ENCODE measurements around the gene GAS5. TPM values are rescaled to one million over a fixed set of nuclear protein-coding genes. Genes with fewer than 3 reads are reported as not detected.

The GAS5 gene
- total and polyA plus RNA-seq, 10 of the 15 experiments (the other 5 are each of a cell fraction or from before 2014, with no cell fraction given) = 289 to 1,137 (median 699) TPM

- peak; percentile 23 for FAIRE-seq
- DNase-seq (ENCODE audit: low read depth, low spot score) = no peak
- Histone ChIP-seq H3K36me3 (ENCODE audit: control insufficient read depth in 2 of 2, insufficient read depth in 2 of 2, low read length in 1 of 2) (peaks cover 4 to 31% of the 10 kb centered on the region in 2 experiments), H2AFZ (ENCODE audit: control insufficient read depth, low read depth, low read length) (no peak overlapping the region), H3K9ac (ENCODE audit: control insufficient read depth, insufficient read depth, low read length) (peak overlapping the region; percentile 73), H3K9me3 (replicated peaks; ENCODE audit: control insufficient read depth, insufficient read depth, low read length) (no peaks in the 10 kb centered on the region), H3K4me2 (ENCODE audit: control insufficient read depth, insufficient read depth) (peak overlapping the region; percentile 76), H3K4me1 (ENCODE audit: control insufficient read depth, insufficient read depth, low read length) (peaks cover 19% of the 10 kb centered on the region), H3K4me3 (peak overlapping the region; percentile 81), H3K79me2 (ENCODE audit: control insufficient read depth, insufficient read depth, low read length) (peaks cover 44% of the 10 kb centered on the region), H3K27ac (ENCODE audit: control insufficient read depth, insufficient read depth) (peak overlapping the region; percentile 89), H3K27me3 (replicated peaks in 1 of 2; ENCODE audit: control insufficient read depth in 2 of 2, insufficient read depth in 2 of 2, low read length in 1 of 2) (no peaks in the 10 kb centered on the region), H4K20me1 (ENCODE audit: control insufficient read depth, insufficient read depth) (no peaks in the 10 kb centered on the region)
- ChIA-PET CTCF (interaction anchor here (0.5 to 3.9 kb wide), 4 partner anchors 15 to 672 kb away, joined by 3 to 15 read pairs (median 5); no protein-coding TSS in a partner anchor), SMC1A (ENCODE audit: uncharacterized antibody, unreplicated experiment) (no interaction called here), RAD21 (ENCODE audit: unreplicated experiment) (no interaction called here), POLR2A (interaction anchor here (1.0 to 1.6 kb wide), 2 partner anchors 43 to 155 kb away, joined by 3 to 6 read pairs; partner anchors contain the start of genes CENPL and DARS2)
- BruUV-seq (replicated peaks) = no TSS peak
- in situ Hi-C loops (cut with MboI) = no loop called here
- TF ChIP-seq NRF1 (conservative IDR thresholded peaks at IDR 0.05; ENCODE audit: low read depth, low read length) (no peak), SMAD5 (IDR thresholded peaks at IDR 0.05; ENCODE audit: low read depth) (peak; percentile 60; the same call in 1 of the 2 replicates)
- 5% methylated on average over 2 of the region's 2 CpGs for WGBS (ENCODE audit: insufficient coverage, insufficient replicate concordance, low lambda C conversion rate, missing lambda C conversion rate)
- no peak for ATAC-seq
- intact Hi-C loops (cut with micrococcal nuclease; ENCODE audit: unreplicated experiment) = loop anchor here (5.0 to 10.0 kb wide), 4 partner anchors 138 to 348 kb away; partner anchors contain the start of genes RABGAP1L and RC3H1
These were observed 1.2 kb downstream of the GAS5 start for GRCh38 chr1:173866413-173867115.

GRCh38 chr1:173865468-173866164 lies 2.2 kb downstream of the GAS5 start:
- peak overlapping the region; percentile 81 for H3K4me3 ChIP-seq
- ATAC-seq = no peak
- H4K20me1 ChIP-seq (ENCODE audit: control insufficient read depth, insufficient read depth) = no peaks in the 10 kb centered on the region
- H3K36me3 ChIP-seq (ENCODE audit: control insufficient read depth in 2 of 2, insufficient read depth in 2 of 2, low read length in 1 of 2) = peaks cover 4 to 31% of the 10 kb centered on the region in 2 experiments
- BruUV-seq (replicated peaks) = no TSS peak
- ChIA-PET POLR2A (interaction anchor here (1.0 to 1.6 kb wide), 3 partner anchors 42 to 156 kb away, joined by 3 to 6 read pairs (median 3); partner anchors contain the start of genes CENPL, DARS2 and KLHL20), SMC1A (ENCODE audit: uncharacterized antibody, unreplicated experiment) (interaction anchor here (0.9 to 1.4 kb wide), 5 partner anchors 11 to 437 kb away, joined by 3 to 5 read pairs (median 3); no protein-coding TSS in a partner anchor), CTCF (interaction anchor here (0.5 to 3.9 kb wide), 11 partner anchors 14 to 1123 kb away, joined by 3 to 15 read pairs (median 3); partner anchors contain the start of genes CENPL, DARS2 and KLHL20), RAD21 (ENCODE audit: unreplicated experiment) (interaction anchor here (0.5 to 1.3 kb wide), 2 partner anchors 296 to 436 kb away, joined by 3 read pairs; no protein-coding TSS in a partner anchor)
- peak overlapping the region; percentile 89 for H3K27ac ChIP-seq (ENCODE audit: control insufficient read depth, insufficient read depth)
- in situ Hi-C loops (cut with MboI) (no loop called here), intact Hi-C loops (cut with micrococcal nuclease; ENCODE audit: unreplicated experiment) (loop anchor here (5.0 to 10.0 kb wide), 4 partner anchors 139 to 349 kb away; partner anchors contain the start of genes RABGAP1L and RC3H1)
- peaks cover 11% of the 10 kb centered on the region for H3K4me1 ChIP-seq (ENCODE audit: control insufficient read depth, insufficient read depth, low read length)
- no peak overlapping the region for H2AFZ ChIP-seq (ENCODE audit: control insufficient read depth, low read depth, low read length)
- no peak for DNase-seq (ENCODE audit: low read depth, low spot score)
- 0% methylated on average over 4 of the region's 4 CpGs for WGBS (ENCODE audit: insufficient coverage, insufficient replicate concordance, low lambda C conversion rate, missing lambda C conversion rate)
- H3K27me3 ChIP-seq (replicated peaks in 1 of 2; ENCODE audit: control insufficient read depth in 2 of 2, insufficient read depth in 2 of 2, low read length in 1 of 2) = no peaks in the 10 kb centered on the region
- H3K4me2 ChIP-seq (ENCODE audit: control insufficient read depth, insufficient read depth) = peak overlapping the region; percentile 76
- H3K79me2 ChIP-seq (ENCODE audit: control insufficient read depth, insufficient read depth, low read length) = peaks cover 44% of the 10 kb centered on the region
- FAIRE-seq = no peak
- no peaks in the 10 kb centered on the region for H3K9me3 ChIP-seq (replicated peaks; ENCODE audit: control insufficient read depth, insufficient read depth, low read length)
- peak overlapping the region; percentile 73 for H3K9ac ChIP-seq (ENCODE audit: control insufficient read depth, insufficient read depth, low read length)
- TF ChIP-seq EP300 (IDR thresholded peaks at IDR 0.05; ENCODE audit: borderline replicate concordance in 1 of 2, control insufficient read depth in 1 of 2, low read depth in 2 of 2, low read length in 2 of 2) (no peak), CBFB (IDR thresholded peaks at IDR 0.05; ENCODE audit: low read depth) (no peak), POLR2A (IDR thresholded peaks at IDR 0.05; ENCODE audit: low read depth, low read length) (no peak), MEF2B (IDR thresholded peaks at IDR 0.05; ENCODE audit: partially characterized antibody, poor library complexity, severe bottlenecking) (no peak), TAF1 (IDR thresholded peaks at IDR 0.05; ENCODE audit: borderline replicate concordance, low read depth, low read length) (no peak), ZNF384 (IDR thresholded peaks at IDR 0.05; ENCODE audit: borderline replicate concordance, low read depth, low read length) (no peak), MLLT1 (IDR thresholded peaks at IDR 0.05) (no peak), BCL11A (IDR thresholded peaks at IDR 0.05; ENCODE audit: low read depth, low read length) (no peak), MEF2A (IDR thresholded peaks at IDR 0.05; ENCODE audit: insufficient read depth, low read depth, low read length) (no peak)

Data from GM12878 (cell line).